GM19193 (cell line): ENCODE results near the gene SMIM1.

Experiments
- POLR2A ChIP-seq: IDR thresholded peaks from 4 replicates; pipeline ENCODE4 v1.6.1; 2011; ENCODE audit not compliant: insufficient read depth, insufficient read length; ENCODE audit errors: extremely low read depth

Gene SMIM1

GRCh38 chr1:3789421-3790300 lies 17.1 kb downstream of the SMIM1 start:
- no peak for TF ChIP-seq POLR2A

- no peak for TF ChIP-seq POLR2A
Observed at GRCh38 chr1:3790500-3790923, 18.0 kb downstream of the SMIM1 start.

GRCh38 chr1:3790952-3791351 lies 18.4 kb downstream of the SMIM1 start:
- no peak for TF ChIP-seq POLR2A

GRCh38 chr1:3795453-3796214 lies 23.1 kb downstream of the SMIM1 start:
- TF ChIP-seq POLR2A = no peak

- TF ChIP-seq POLR2A = peak; percentile 88
Observed at GRCh38 chr1:3796215-3797061, 23.9 kb downstream of the SMIM1 start, which contains the start of gene LRRC47. Gene LRRC47, minus strand, starts transcription at chr1:3796498. Its CDS starts 22 bp downstream, at chr1:3796476.

GRCh38 chr1:3799976-3800685 lies 27.6 kb downstream of the SMIM1 start:
- TF ChIP-seq POLR2A = no peak

GRCh38 chr1:3803905-3804626 lies 31.5 kb downstream of the SMIM1 start:
- TF ChIP-seq POLR2A = no peak

GRCh38 chr1:3805038-3805437 lies 32.5 kb downstream of the SMIM1 start:
- no peak for TF ChIP-seq POLR2A

- no peak for TF ChIP-seq POLR2A
Observed at GRCh38 chr1:3807769-3808168, 35.2 kb downstream of the SMIM1 start.

GRCh38 chr1:3809680-3810079 lies 37.1 kb downstream of the SMIM1 start:
- no peak for TF ChIP-seq POLR2A

GRCh38 chr1:3811595-3811911 lies 39.0 kb downstream of the SMIM1 start:
- no peak for TF ChIP-seq POLR2A

- TF ChIP-seq POLR2A = no peak
Observed at GRCh38 chr1:3814065-3814464, 41.5 kb downstream of the SMIM1 start.

GRCh38 chr1:3814771-3815561 lies 42.4 kb downstream of the SMIM1 start:
- no peak for TF ChIP-seq POLR2A

- no peak for TF ChIP-seq POLR2A
Observed at GRCh38 chr1:3816331-3817137, 44.0 kb downstream of the SMIM1 start.
